Mesenchymal stem cell (in vitro differentiated cells and primary cell): Measurements from ENCODE around the gene GABRG1. TPM values are rescaled to one million over a fixed set of nuclear protein-coding genes. Genes with fewer than 3 reads are reported as not detected.

Source experiments
- DNase-seq: peaks from one replicate; pipeline ENCODE4 v3.0.0-alpha.2; 2013
- H2AFZ ChIP-seq: one replicate; pipeline ENCODE4 v1.6.1; 2013; ENCODE audit warnings: low read depth, mild to moderate bottlenecking, control low read depth, inconsistent platforms, low read length, moderate library complexity
- H2AK5ac ChIP-seq: 2 replicates; pipeline ENCODE4 v1.6.1; 2013; ENCODE audit warnings: low read length, moderate library complexity, mild to moderate bottlenecking, inconsistent platforms; ENCODE audit not compliant: severe bottlenecking
- H2BK120ac ChIP-seq: one replicate; pipeline ENCODE4 v1.6.1; 2013; ENCODE audit warnings: low read depth, mild to moderate bottlenecking, inconsistent platforms, low read length, moderate library complexity
- H2BK12ac ChIP-seq, 2 experiments: one replicate each; pipeline ENCODE4 v1.6.1; 2013; ENCODE audit warnings: inconsistent platforms in 2 of 2, low read length in 2 of 2, mild to moderate bottlenecking in 2 of 2, moderate library complexity in 2 of 2, control low read depth in 1 of 2
- H2BK15ac ChIP-seq: one replicate; pipeline ENCODE4 v1.6.1; 2013; ENCODE audit warnings: mild to moderate bottlenecking, low read depth, inconsistent platforms; ENCODE audit not compliant: poor library complexity, severe bottlenecking
- H2BK5ac ChIP-seq: 2 replicates; pipeline ENCODE4 v1.6.1; 2013; ENCODE audit warnings: low read depth, mild to moderate bottlenecking, low read length, control low read depth, inconsistent platforms; ENCODE audit not compliant: poor library complexity, severe bottlenecking
- H3K14ac ChIP-seq, 2 experiments: one replicate each; pipeline ENCODE4 v1.6.1; 2013; ENCODE audit warnings: inconsistent platforms in 2 of 2, low read length in 2 of 2, control low read depth in 1 of 2, mild to moderate bottlenecking in 1 of 2, moderate library complexity in 1 of 2
- H3K18ac ChIP-seq, 2 experiments: one replicate each; pipeline ENCODE4 v1.6.1; 2013; ENCODE audit warnings: inconsistent platforms in 2 of 2, low read length in 2 of 2, control low read depth in 1 of 2, low read depth in 1 of 2, mild to moderate bottlenecking in 1 of 2
- H3K23ac ChIP-seq, 2 experiments: one replicate each; pipeline ENCODE4 v1.6.1; 2013; ENCODE audit warnings: inconsistent platforms in 2 of 2, low read length in 2 of 2, mild to moderate bottlenecking in 2 of 2, moderate library complexity in 2 of 2, control low read depth in 1 of 2
- H3K27ac ChIP-seq: 2 replicates; pipeline ENCODE4 v1.5.1; 2013; ENCODE audit warnings: mild to moderate bottlenecking, moderate library complexity, low read length, control low read depth, inconsistent platforms; ENCODE audit not compliant: poor library complexity, severe bottlenecking
- H3K27me3 ChIP-seq, 2 experiments: 2 replicates each; pipeline versions ENCODE4 v1.6.1 to v1.7.0; 2013; ENCODE audit warnings: low read length in 2 of 2, mild to moderate bottlenecking in 2 of 2, moderate library complexity in 2 of 2, control low read depth in 1 of 2, inconsistent platforms in 1 of 2; ENCODE audit not compliant: control insufficient read depth in 1 of 2, insufficient read depth in 1 of 2
- H3K36me3 ChIP-seq, 2 experiments: 2 replicates each; pipeline versions ENCODE4 v1.6.1 to v1.7.0; 2013; ENCODE audit warnings: low read length in 2 of 2, control low read depth in 1 of 2, inconsistent platforms in 1 of 2, low read depth in 1 of 2, mild to moderate bottlenecking in 1 of 2; ENCODE audit not compliant: insufficient read depth in 2 of 2, control insufficient read depth in 1 of 2
- H3K4ac ChIP-seq, 2 experiments: one replicate each; pipeline ENCODE4 v1.6.1; 2013; ENCODE audit warnings: inconsistent platforms in 2 of 2, low read length in 2 of 2, mild to moderate bottlenecking in 2 of 2, moderate library complexity in 2 of 2, control low read depth in 1 of 2, low read depth in 1 of 2
- H3K4me1 ChIP-seq: 2 replicates; pipeline ENCODE4 v1.6.1; 2013; ENCODE audit warnings: low read depth, low read length, control low read depth; ENCODE audit not compliant: control insufficient read depth, insufficient read depth
- H3K4me2 ChIP-seq: 2 replicates; pipeline ENCODE4 v1.6.1; 2013; ENCODE audit warnings: low read length, mild to moderate bottlenecking, inconsistent platforms; ENCODE audit not compliant: poor library complexity, severe bottlenecking
- H3K4me3 ChIP-seq, 2 experiments: 2 replicates each; pipeline versions ENCODE4 v1.5.1 to v1.7.0; 2013; ENCODE audit warnings: low read length in 2 of 2, mild to moderate bottlenecking in 2 of 2, control low read depth in 1 of 2, low read depth in 1 of 2; ENCODE audit not compliant: insufficient read depth in 1 of 2
- H3K79me1 ChIP-seq: replicated peaks from 2 replicates; pipeline ENCODE4 v1.6.1; 2013; ENCODE audit warnings: mild to moderate bottlenecking, control low read depth, low read length, inconsistent platforms; ENCODE audit not compliant: poor library complexity, severe bottlenecking
- H3K9ac ChIP-seq: 2 replicates; pipeline ENCODE4 v1.7.0; 2013; ENCODE audit warnings: mild to moderate bottlenecking, low read length, moderate library complexity
- H3K9me3 ChIP-seq: 2 replicates; pipeline ENCODE4 v1.7.0; 2013; ENCODE audit warnings: mild to moderate bottlenecking, low read length; ENCODE audit not compliant: control insufficient read depth
- H4K8ac ChIP-seq: one replicate; pipeline ENCODE4 v1.6.1; 2013; ENCODE audit warnings: inconsistent platforms, mild to moderate bottlenecking, low read length, moderate library complexity
- H4K91ac ChIP-seq: one replicate; pipeline ENCODE4 v1.6.1; 2013; ENCODE audit warnings: mild to moderate bottlenecking, low read length, inconsistent platforms
- WGBS: methylation state at CpG from one replicate; pipeline ENCODE4 v1.1.7; 2013; ENCODE audit warnings: mixed read lengths; 5-methylcytosine and 5-hydroxymethylcytosine counted together
- polyA plus RNA-seq, 2 experiments: library from polyadenylated mRNA; stranded (reverse); fragments of 200-250 nt; gene quantifications; one replicate each; pipeline ENCODE4 v1.2.3, GENCODE V29; 2013

Gene GABRG1
- not detected for polyA plus RNA-seq (2013, experiment 1 of 2)
- polyA plus RNA-seq (2013, experiment 2 of 2): not detected

DNA sequence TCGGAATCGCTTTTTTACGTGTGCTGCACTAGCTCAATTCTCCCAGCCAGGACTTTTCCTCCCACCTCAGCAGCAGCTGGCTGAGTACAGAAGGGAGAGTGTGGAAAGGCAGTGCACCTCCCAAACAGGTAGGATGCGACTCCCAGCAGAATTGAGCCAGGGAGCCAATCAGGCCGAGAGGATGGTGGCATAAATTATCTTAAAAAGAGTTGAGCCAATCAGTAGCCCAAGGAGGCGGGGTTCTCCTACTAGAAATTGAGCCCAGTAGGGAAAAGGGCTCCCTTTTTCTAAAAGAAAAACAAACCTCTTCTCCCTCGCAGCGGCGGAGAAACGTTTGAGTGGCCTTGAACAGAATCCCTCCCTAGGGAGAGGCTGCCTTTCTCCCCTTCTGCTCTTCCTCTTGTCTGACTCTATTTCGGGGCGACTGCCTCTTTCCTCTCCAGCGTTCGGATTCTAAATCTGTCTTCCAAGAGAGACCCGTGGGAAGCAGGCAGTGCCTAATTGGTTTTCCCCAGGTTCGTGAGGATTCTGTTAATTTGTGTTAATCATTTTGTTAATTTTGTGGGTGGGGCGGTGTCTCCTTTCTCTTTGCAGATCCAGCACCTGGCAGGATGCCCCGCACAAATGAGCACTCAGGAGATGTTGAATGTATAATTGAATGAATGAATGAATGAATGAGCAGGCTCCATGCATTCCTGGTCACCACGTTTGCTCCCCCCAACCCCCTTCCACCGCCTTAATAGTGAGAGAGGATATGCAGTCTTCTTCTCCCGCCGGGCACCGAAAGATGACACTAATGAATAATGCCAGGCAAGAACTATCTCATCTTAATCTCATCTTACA is at the start of gene GABRG1:
GABRG1 (minus strand) TSS at position 142 of the 843 bp plus-strand sequence; CDS start at position 1, 141 bp downstream.
- Histone ChIP-seq H3K79me1 (no peaks in the 10 kb centered on the region), H3K4me1 (no peaks in the 10 kb centered on the region), H3K4me2 (no peak within 1 kb of the TSS), H3K27me3 (peaks cover 0 to 11% of the 10 kb centered on the region in 2 experiments), H2BK15ac (no peak within 1 kb of the TSS), H3K4me3 (no peak within 1 kb of the TSS), H3K36me3 (no peaks in the 10 kb centered on the region), H2BK12ac (no peak within 1 kb of the TSS), H2AFZ (no peak within 1 kb of the TSS), H4K8ac (no peak within 1 kb of the TSS), H3K23ac (peak within 1 kb of the TSS in 1 of 2 experiments; percentile 42), H3K18ac (no peak within 1 kb of the TSS), H2BK5ac (no peak within 1 kb of the TSS), H3K27ac (no peak within 1 kb of the TSS), H3K4ac (no peak within 1 kb of the TSS), H2AK5ac (no peak within 1 kb of the TSS), H3K9ac (no peak within 1 kb of the TSS), H4K91ac (no peak within 1 kb of the TSS), H2BK120ac (no peak within 1 kb of the TSS), H3K14ac (no peak within 1 kb of the TSS), H3K9me3 (no peaks in the 10 kb centered on the region)
- 6% methylated on average over 17 of the region's 23 CpGs for WGBS
- no peak for DNase-seq

- Histone ChIP-seq H3K4ac (no peak overlapping the region), H2AFZ (no peak overlapping the region), H2AK5ac (no peak overlapping the region), H3K18ac (no peak overlapping the region), H3K23ac (no peak overlapping the region), H3K36me3 (no peaks in the 10 kb centered on the region), H2BK120ac (no peak overlapping the region), H3K14ac (no peak overlapping the region), H4K8ac (no peak overlapping the region), H2BK12ac (no peak overlapping the region), H3K4me2 (no peak overlapping the region), H3K79me1 (no peaks in the 10 kb centered on the region), H3K27me3 (no peaks in the 10 kb centered on the region), H2BK5ac (no peak overlapping the region), H3K4me3 (no peak overlapping the region), H3K4me1 (no peaks in the 10 kb centered on the region), H2BK15ac (no peak overlapping the region), H3K9me3 (peaks cover 17% of the 10 kb centered on the region), H4K91ac (no peak overlapping the region), H3K27ac (no peak overlapping the region), H3K9ac (no peak overlapping the region)
- 65% methylated on average over 4 of the region's 4 CpGs for WGBS
- no peak for DNase-seq
Measured at GRCh38 chr4:46146993-46147392, 23.1 kb upstream of the GABRG1 start.

DNA sequence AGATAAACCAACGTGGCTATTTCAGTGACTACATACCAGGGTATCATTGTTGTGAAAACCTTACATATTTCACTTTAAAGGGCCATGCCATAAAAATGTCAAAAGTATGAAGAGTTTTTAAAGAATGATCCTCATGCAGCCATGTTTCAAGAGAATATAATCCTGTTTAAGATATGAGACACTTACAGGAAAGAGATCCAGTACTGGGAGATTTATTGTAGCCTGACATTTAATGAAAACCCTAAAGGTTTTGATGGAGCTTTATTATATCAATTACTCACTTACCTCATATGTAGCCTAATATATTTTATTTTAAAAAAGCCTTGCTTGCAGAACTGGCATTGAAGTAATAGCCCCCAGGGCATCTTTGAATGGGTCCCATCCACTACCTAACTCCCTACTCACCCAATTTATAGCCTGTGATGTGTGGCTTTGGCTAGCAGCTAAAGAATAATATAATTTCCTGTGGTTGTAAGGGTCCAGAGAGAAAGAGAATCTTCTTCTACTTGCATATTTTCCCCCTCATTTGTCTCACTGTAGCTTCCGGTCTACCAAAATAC is 7.7 kb upstream of the GABRG1 start:
- Histone ChIP-seq H2BK5ac (no peak overlapping the region), H3K9me3 (no peaks in the 10 kb centered on the region), H3K4ac (no peak overlapping the region), H3K27me3 (no peaks in the 10 kb centered on the region), H3K4me1 (no peaks in the 10 kb centered on the region), H4K91ac (no peak overlapping the region), H3K36me3 (no peaks in the 10 kb centered on the region), H3K27ac (no peak overlapping the region), H3K4me2 (no peak overlapping the region), H3K23ac (no peak overlapping the region), H3K4me3 (no peak overlapping the region), H3K14ac (no peak overlapping the region), H2BK120ac (no peak overlapping the region), H3K79me1 (no peaks in the 10 kb centered on the region), H2BK15ac (no peak overlapping the region), H2BK12ac (no peak overlapping the region), H3K9ac (no peak overlapping the region), H3K18ac (no peak overlapping the region), H2AFZ (no peak overlapping the region), H4K8ac (no peak overlapping the region), H2AK5ac (no peak overlapping the region)
- no peak for DNase-seq
- WGBS: no CpG with 5 or more reads among the region's 2 CpGs

GRCh38 chr4:46124773-46125413 is 1.0 kb upstream of the GABRG1 start:
- no peaks in the 10 kb centered on the region for H3K4me1 ChIP-seq
- no peak overlapping the region for H3K4ac ChIP-seq
- no peaks in the 10 kb centered on the region for H3K9me3 ChIP-seq
- H3K4me3 ChIP-seq: no peak overlapping the region
- no peak overlapping the region for H2BK12ac ChIP-seq
- no peak overlapping the region for H4K91ac ChIP-seq
- H3K27me3 ChIP-seq: peaks cover 0 to 11% of the 10 kb centered on the region in 2 experiments
- DNase-seq: no peak
- no peak overlapping the region for H3K23ac ChIP-seq
- H3K79me1 ChIP-seq: no peaks in the 10 kb centered on the region
- no peak overlapping the region for H3K27ac ChIP-seq
- H3K9ac ChIP-seq: no peak overlapping the region
- 30% methylated on average over 14 of the region's 14 CpGs for WGBS
- no peak overlapping the region for H2AK5ac ChIP-seq
- H2BK5ac ChIP-seq: no peak overlapping the region
- no peak overlapping the region for H3K18ac ChIP-seq
- H2BK15ac ChIP-seq: no peak overlapping the region
- no peak overlapping the region for H3K4me2 ChIP-seq
- no peak overlapping the region for H2BK120ac ChIP-seq
- no peaks in the 10 kb centered on the region for H3K36me3 ChIP-seq
- H3K14ac ChIP-seq: no peak overlapping the region
- no peak overlapping the region for H4K8ac ChIP-seq
- no peak overlapping the region for H2AFZ ChIP-seq
